AG04450 (cell line): ENCODE data around the gene PIGK. TPM values are rescaled to one million over a fixed set of nuclear protein-coding genes. Genes with fewer than 3 reads are reported as not detected.
A peak's percentile ranks its signal among the peaks of the same experiment; 100 is the strongest.
"Not testable (repeated sequence)": the region's sequence is repeated elsewhere in the genome, so short reads cannot be mapped to it uniquely, and the experiment has no call there.

ENCODE experiments used
- CTCF ChIA-PET: fragments of 300-600, 350-600 bp; formaldehyde crosslinking; extraction: SDS; loops from one replicate; lab custom pipeline; 2022; ENCODE audit warnings: antibody characterized with exemption, inconsistent platforms; lab: Charles Lee
- POLR2A ChIA-PET: fragments of 350-600 bp; formaldehyde crosslinking; extraction: SDS; loops from one replicate; lab custom pipeline; 2021; ENCODE audit warnings: antibody characterized with exemption, inconsistent platforms; lab: Yijun Ruan, JAX
- DNase-seq: peaks from one replicate; pipeline ENCODE4 v3.0.0-alpha.2; 2011; ENCODE audit warnings: low read depth, low spot score
- H3K27ac ChIP-seq: one replicate; pipeline ENCODE4 v1.5.1; 2012; ENCODE audit warnings: low read depth, low read length, control low read depth
- H3K27me3 ChIP-seq: one replicate; pipeline ENCODE4 v1.6.0; 2012; ENCODE audit warnings: low read length; ENCODE audit not compliant: control insufficient read depth, insufficient read depth
- H3K4me3 ChIP-seq: 2 replicates; pipeline ENCODE4 v1.5.1; 2011; ENCODE audit warnings: mild to moderate bottlenecking, low read depth, low read length, control low read depth
- H3K9me3 ChIP-seq: 2 replicates; pipeline ENCODE4 v1.5.1; 2012; ENCODE audit warnings: low read length; ENCODE audit not compliant: control insufficient read depth, insufficient read depth
- polyA plus RNA-seq: library from polyadenylated mRNA; depleted of rRNA; stranded (reverse); fragments of >200 nt; gene quantifications from 2 replicates; pipeline ENCODE4 v1.2.3, GENCODE V29; 2011
- TF ChIP-seq, protein P1 (sequence below): IDR thresholded peaks from 2 replicates; pipeline ENCODE4 v1.5.1; 2011; ENCODE audit warnings: low read depth, low read length, control low read depth, inconsistent platforms

Gene PIGK
- polyA plus RNA-seq, 1 experiment: 48.8 TPM

DNA sequence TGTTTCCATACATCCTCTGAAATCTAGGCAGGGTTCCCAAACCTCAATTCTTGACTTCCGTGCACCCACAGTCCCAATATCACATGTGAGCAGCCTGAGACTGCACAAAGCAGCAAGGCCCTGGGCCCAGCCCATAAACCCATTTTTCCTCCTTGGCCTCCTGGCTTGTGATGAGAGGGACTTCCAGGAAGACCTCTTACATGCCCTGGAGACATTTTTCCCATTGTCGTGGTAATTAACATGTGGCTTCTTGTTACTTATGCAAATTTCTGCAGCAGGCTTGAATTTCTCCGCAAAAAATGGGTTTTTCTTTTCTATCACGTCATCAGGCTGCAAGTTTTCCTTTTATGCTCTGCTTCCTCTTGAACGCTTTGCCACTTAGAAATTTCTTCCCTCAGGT, 3.3 kb upstream of the PIGK start:
- Histone ChIP-seq H3K27ac (no peak overlapping the region), H3K4me3 (no peak overlapping the region), H3K27me3 (no peaks in the 10 kb centered on the region), H3K9me3 (no peaks in the 10 kb centered on the region)
- CTCF ChIA-PET: no interaction called here
- POLR2A ChIA-PET: no interaction called here
- no peak for DNase-seq
- TF ChIP-seq, protein P1, sequence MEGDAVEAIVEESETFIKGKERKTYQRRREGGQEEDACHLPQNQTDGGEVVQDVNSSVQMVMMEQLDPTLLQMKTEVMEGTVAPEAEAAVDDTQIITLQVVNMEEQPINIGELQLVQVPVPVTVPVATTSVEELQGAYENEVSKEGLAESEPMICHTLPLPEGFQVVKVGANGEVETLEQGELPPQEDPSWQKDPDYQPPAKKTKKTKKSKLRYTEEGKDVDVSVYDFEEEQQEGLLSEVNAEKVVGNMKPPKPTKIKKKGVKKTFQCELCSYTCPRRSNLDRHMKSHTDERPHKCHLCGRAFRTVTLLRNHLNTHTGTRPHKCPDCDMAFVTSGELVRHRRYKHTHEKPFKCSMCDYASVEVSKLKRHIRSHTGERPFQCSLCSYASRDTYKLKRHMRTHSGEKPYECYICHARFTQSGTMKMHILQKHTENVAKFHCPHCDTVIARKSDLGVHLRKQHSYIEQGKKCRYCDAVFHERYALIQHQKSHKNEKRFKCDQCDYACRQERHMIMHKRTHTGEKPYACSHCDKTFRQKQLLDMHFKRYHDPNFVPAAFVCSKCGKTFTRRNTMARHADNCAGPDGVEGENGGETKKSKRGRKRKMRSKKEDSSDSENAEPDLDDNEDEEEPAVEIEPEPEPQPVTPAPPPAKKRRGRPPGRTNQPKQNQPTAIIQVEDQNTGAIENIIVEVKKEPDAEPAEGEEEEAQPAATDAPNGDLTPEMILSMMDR: no peak

DNA sequence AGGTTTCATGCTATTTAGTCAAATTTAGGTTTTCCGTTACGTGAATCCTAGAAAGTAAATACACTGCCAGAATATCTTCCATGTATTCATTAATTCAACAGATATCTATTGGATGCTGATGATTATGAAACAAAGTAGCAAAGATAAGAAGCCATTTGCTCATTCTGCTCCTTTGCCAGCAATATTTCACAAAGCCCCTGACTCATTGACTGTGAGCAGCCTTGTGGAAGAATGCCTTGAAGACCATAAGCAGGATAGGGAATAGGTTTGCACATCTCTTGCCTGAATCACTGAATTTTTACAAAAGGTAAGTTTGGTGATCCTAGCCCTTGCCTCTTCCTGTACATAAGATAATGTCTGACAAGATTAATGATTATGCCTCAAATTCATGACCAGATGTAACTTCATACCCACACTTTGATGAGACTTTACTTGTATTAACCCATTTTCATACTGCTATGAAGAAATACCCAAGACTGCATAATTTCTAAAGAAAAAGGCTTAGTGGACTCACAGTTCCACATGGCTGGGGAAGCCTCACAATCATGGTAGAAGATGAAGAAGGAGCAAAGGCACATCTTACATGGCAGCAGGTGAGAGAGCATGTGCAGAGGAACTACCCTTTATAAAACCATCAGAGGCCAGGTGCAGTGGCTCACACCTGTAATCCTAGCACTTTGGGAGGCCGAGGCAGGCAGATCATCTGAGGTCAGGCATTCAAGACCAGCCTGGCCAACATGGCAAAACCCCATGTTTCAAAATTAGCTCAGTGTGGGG, 1.6 kb upstream of the PIGK start:
- no peak for DNase-seq
- Histone ChIP-seq H3K4me3 (no peak overlapping the region), H3K27me3 (no peaks in the 10 kb centered on the region), H3K9me3 (no peaks in the 10 kb centered on the region), H3K27ac (no peak overlapping the region)
- ChIA-PET POLR2A (no interaction called here), CTCF (no interaction called here)
- TF ChIP-seq, protein P1: no peak

DNA sequence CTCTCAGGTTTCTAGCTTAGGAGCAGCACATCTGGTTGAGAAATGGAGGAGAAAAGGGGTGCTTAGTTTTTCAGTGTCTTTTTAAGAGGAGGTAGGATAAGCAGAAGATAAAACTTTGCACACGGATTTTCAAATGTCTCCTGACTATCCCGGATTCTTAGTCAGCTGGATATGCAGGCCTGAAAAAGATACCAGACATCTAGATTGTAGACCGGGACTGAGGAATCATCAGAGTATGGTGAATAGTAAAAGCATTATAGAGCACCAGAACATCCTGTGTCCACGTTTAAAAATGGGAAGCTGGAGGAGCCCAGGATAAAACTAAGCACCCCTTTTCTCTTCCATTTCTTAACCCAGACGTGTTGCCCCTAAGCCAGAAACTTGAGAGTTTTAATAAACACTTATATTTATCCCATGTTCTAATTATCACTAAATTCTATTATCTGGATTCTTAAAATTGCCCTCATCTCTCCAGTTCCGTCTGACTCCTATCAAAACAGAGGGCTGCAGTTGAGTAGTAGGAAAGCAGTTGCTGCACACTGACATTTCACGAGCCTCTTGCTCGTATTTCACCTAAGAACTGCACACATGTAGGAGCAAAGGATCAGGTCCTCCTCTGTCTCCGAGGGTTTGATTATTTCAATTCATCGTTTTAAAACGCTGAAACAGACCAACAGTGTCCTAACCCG, 609 bp downstream of the PIGK start:
- H3K4me3 ChIP-seq: peak overlapping the region; percentile 82
- no peaks in the 10 kb centered on the region for H3K9me3 ChIP-seq
- POLR2A ChIA-PET: interaction anchor here (1.0 kb wide), 1 partner anchor 152 kb away, joined by 3 read pairs; no protein-coding TSS in a partner anchor
- no peak for DNase-seq
- CTCF ChIA-PET: interaction anchor here (0.6 kb wide), 1 partner anchor 70 kb away, joined by 3 read pairs; no protein-coding TSS in a partner anchor
- TF ChIP-seq, protein P1: no peak
- peak overlapping the region; percentile 59 for H3K27ac ChIP-seq
- no peaks in the 10 kb centered on the region for H3K27me3 ChIP-seq

DNA sequence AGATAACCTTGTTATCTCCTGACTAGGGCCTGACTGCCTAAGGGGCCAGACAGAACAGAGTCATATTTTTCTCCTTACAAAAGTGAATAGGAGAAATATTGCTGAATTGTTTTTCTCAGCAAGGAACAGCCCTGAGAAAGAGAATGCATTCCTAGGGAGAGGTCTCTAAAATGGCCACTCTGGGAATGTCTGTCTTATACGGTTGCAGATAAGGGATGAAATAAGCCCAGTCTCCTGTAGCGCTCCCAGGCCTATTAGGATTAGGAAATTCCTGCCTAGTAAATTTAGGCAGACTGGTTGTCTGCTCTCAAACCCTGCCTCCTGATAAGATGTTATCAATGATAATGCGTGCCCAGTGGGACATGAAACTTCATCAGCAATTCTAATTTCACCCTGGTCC, 15.2 kb downstream of the PIGK start:
- CTCF ChIA-PET: not testable (repeated sequence)

DNA sequence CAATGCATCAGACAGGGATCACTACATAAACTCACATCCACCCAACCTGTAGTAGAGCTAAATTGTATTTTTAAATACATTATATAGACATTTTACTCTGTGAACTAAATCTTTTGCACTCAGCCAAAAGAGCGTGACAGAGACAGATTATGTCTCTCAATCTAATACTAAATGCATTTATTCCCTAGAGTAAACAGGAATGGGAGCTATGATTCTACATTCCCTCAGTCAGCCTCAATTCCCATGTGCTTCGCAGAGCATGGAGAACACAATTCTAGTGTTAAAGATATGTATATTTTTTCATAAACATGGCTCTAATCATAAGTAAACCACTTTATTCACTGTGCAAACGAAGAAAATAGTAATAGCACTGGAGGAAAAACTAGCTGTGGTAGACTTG, 16.5 kb downstream of the PIGK start:
- no peaks in the 10 kb centered on the region for H3K27me3 ChIP-seq
- DNase-seq: no peak
- ChIA-PET CTCF (no interaction called here), POLR2A (no interaction called here)
- TF ChIP-seq, protein P1: no peak
- H3K9me3 ChIP-seq: peaks cover 4% of the 10 kb centered on the region; the same call in 1 of the 2 replicates
- H3K27ac ChIP-seq: no peak overlapping the region
- no peak overlapping the region for H3K4me3 ChIP-seq

More for the DNA sequence above, 15.2 kb downstream of the PIGK start:
- DNase-seq, H3K27ac ChIP-seq, H3K4me3 ChIP-seq, H3K27me3 ChIP-seq, H3K9me3 ChIP-seq, POLR2A ChIA-PET: not testable (repeated sequence)
